Mammary epithelial cell (primary cell): ENCODE data around the gene LRRC26.

Experiments
- CTCF ChIP-seq, 2 donors: IDR thresholded peaks in 1 of 2; conservative IDR thresholded peaks in 1 of 2; 2 replicates each; pipeline ENCODE4 v1.5.1; 2011 to 2012; ENCODE audit warnings: inconsistent platforms in 2 of 2, low read length in 2 of 2, mild to moderate bottlenecking in 2 of 2, control low read depth in 1 of 2, low read depth in 1 of 2; ENCODE audit not compliant: insufficient read depth in 1 of 2; ENCODE audit errors: extremely low read depth in 1 of 2
- EZH2 ChIP-seq: IDR thresholded peaks from 2 replicates; pipeline ENCODE4 v1.6.1; 2012; ENCODE audit warnings: low read length, inconsistent platforms, borderline replicate concordance

- TF ChIP-seq CTCF (conservative IDR thresholded peaks at IDR 0.05 in 1 of 2, IDR thresholded peaks at IDR 0.05 in 1 of 2; ENCODE audit: extremely low read depth in 1 of 2, insufficient read depth in 1 of 2, low read depth in 1 of 2, low read length in 2 of 2) (no peak), EZH2 (no peak)
These were observed 9.8 kb downstream of the LRRC26 start for GRCh38 chr9:137160054-137160425.
